DND-41 (cell line): ENCODE results near the gene AREL1.
A peak's percentile ranks its signal among the peaks of the same experiment; 100 is the strongest.
"Not testable (repeated sequence)": the region's sequence is repeated elsewhere in the genome, so short reads cannot be mapped to it uniquely, and the experiment has no call there.

Source experiments
- ATAC-seq: fragments of 200-7000 bp; cut with Tn5 transposase; 3 replicates; pipeline ENCODE4 v1.9.1; 2021; ENCODE audit warnings: low read depth; ENCODE audit not compliant: insufficient read depth
- DNase-seq: peaks from one replicate; pipeline ENCODE4 v3.0.0-alpha.2; 2020
- H2AFZ ChIP-seq: 2 replicates; pipeline ENCODE4 v1.6.0; 2012; ENCODE audit warnings: low read depth, low read length
- H3K27ac ChIP-seq: 2 replicates; pipeline ENCODE4 v1.5.1; 2012; ENCODE audit warnings: low read length, inconsistent platforms
- H3K27me3 ChIP-seq: fragments of 200-600 bp; sonication (generic); 2 replicates; pipeline ENCODE4 v1.6.0; 2012; ENCODE audit warnings: low read length, mild to moderate bottlenecking, inconsistent platforms; ENCODE audit not compliant: insufficient read depth, poor library complexity
- H3K36me3 ChIP-seq: 2 replicates; pipeline ENCODE4 v1.5.1; 2012; ENCODE audit warnings: low read length, inconsistent platforms; ENCODE audit not compliant: insufficient read depth
- H3K4me1 ChIP-seq: 2 replicates; pipeline ENCODE4 v1.5.1; 2012; ENCODE audit warnings: mild to moderate bottlenecking, low read length; ENCODE audit not compliant: insufficient read depth
- H3K4me2 ChIP-seq: 2 replicates; pipeline ENCODE4 v1.6.0; 2012; ENCODE audit warnings: mild to moderate bottlenecking, moderate library complexity, low read length, inconsistent platforms; ENCODE audit not compliant: insufficient read depth
- H3K4me3 ChIP-seq, 2 experiments: fragments of 200-600 bp in 1 of 2; shearing (Covaris generic) in 1 of 2; 2 replicates each; pipeline ENCODE4 v1.5.1; 2012 to 2016; ENCODE audit warnings: inconsistent platforms in 2 of 2, low read length in 2 of 2, mild to moderate bottlenecking in 2 of 2, low read depth in 1 of 2, moderate library complexity in 1 of 2
- H3K79me2 ChIP-seq: 2 replicates; pipeline ENCODE4 v1.6.0; 2012; ENCODE audit warnings: low read length, inconsistent platforms; ENCODE audit not compliant: insufficient read depth
- H3K9ac ChIP-seq: 2 replicates; pipeline ENCODE4 v1.6.0; 2012; ENCODE audit warnings: low read depth, mild to moderate bottlenecking, inconsistent platforms, low read length, moderate library complexity
- H3K9me3 ChIP-seq: 2 replicates; pipeline ENCODE4 v1.5.1; 2012; ENCODE audit warnings: low read length, moderate library complexity, mild to moderate bottlenecking, inconsistent platforms; ENCODE audit not compliant: insufficient read depth, severe bottlenecking
- H4K20me1 ChIP-seq: 2 replicates; pipeline ENCODE4 v1.6.0; 2012; ENCODE audit warnings: low read length; ENCODE audit not compliant: insufficient read depth
- CTCF ChIP-seq: IDR thresholded peaks from 2 replicates; pipeline ENCODE4 v1.5.1; 2012; ENCODE audit warnings: borderline replicate concordance, low read length, moderate library complexity, mild to moderate bottlenecking; ENCODE audit not compliant: poor library complexity, severe bottlenecking; ENCODE audit errors: extremely low read depth
- EZH2 ChIP-seq: IDR thresholded peaks from 3 replicates; pipeline ENCODE4 v1.6.1; 2012; ENCODE audit warnings: borderline replicate concordance, low read depth, mild to moderate bottlenecking, moderate library complexity, low read length, inconsistent platforms; ENCODE audit not compliant: severe bottlenecking

AREL1 gene, protein sequence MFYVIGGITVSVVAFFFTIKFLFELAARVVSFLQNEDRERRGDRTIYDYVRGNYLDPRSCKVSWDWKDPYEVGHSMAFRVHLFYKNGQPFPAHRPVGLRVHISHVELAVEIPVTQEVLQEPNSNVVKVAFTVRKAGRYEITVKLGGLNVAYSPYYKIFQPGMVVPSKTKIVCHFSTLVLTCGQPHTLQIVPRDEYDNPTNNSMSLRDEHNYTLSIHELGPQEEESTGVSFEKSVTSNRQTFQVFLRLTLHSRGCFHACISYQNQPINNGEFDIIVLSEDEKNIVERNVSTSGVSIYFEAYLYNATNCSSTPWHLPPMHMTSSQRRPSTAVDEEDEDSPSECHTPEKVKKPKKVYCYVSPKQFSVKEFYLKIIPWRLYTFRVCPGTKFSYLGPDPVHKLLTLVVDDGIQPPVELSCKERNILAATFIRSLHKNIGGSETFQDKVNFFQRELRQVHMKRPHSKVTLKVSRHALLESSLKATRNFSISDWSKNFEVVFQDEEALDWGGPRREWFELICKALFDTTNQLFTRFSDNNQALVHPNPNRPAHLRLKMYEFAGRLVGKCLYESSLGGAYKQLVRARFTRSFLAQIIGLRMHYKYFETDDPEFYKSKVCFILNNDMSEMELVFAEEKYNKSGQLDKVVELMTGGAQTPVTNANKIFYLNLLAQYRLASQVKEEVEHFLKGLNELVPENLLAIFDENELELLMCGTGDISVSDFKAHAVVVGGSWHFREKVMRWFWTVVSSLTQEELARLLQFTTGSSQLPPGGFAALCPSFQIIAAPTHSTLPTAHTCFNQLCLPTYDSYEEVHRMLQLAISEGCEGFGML

GRCh38 chr14:74712499-74713394 lies at the start of gene AREL1, which contains the start of gene FCF1:
TSS of gene AREL1 (minus strand) at chr14:74713080. CDS start at chr14:74685615, 27,465 bp downstream.
TSS of gene FCF1 (plus strand) at chr14:74713144. CDS start at chr14:74713198, 54 bp downstream.
- peak within 1 kb of the TSS; percentile 66 for H3K27ac ChIP-seq
- H3K9ac ChIP-seq = peak within 1 kb of the TSS; percentile 61
- H3K9me3 ChIP-seq = no peaks in the 10 kb centered on the region
- no peaks in the 10 kb centered on the region for H3K27me3 ChIP-seq
- peaks cover 3% of the 10 kb centered on the region; the same call in 1 of the 2 replicates for H4K20me1 ChIP-seq
- H3K36me3 ChIP-seq = peaks cover 27% of the 10 kb centered on the region
- peaks cover 38% of the 10 kb centered on the region for H3K4me1 ChIP-seq
- peak; percentile 85 for DNase-seq
- TF ChIP-seq EZH2 (no peak), CTCF (no peak)
- peak within 1 kb of the TSS; percentile 92 for H3K4me2 ChIP-seq
- H2AFZ ChIP-seq = peak within 1 kb of the TSS; percentile 87
- H3K4me3 ChIP-seq = peak within 1 kb of the TSS; percentile 68 to 76
- peak; percentile 97 for ATAC-seq
- H3K79me2 ChIP-seq = peaks cover 75% of the 10 kb centered on the region

DNA sequence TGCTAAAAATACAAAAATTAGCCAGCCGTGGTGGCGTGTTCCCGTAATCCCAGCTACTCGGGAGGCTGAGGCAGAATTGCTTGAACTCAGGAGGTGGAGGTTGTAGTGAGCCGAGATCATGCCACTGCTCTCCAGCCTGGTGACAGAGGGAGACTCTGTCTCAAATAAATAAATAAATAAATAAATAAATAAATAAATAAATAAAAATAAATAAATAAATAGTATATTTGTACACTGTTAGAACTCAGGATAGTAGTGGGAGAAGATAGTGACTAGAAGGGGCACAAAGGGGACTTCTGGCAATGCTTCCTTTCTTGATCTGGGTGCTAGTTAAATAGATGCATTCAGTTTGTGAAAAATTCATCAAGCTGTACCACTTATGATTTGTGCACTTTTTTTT lies 45.6 kb upstream of the AREL1 start:
- H3K4me1 ChIP-seq = peaks cover 11% of the 10 kb centered on the region
- H4K20me1 ChIP-seq, H3K9ac ChIP-seq, H3K36me3 ChIP-seq, H3K9me3 ChIP-seq, H3K4me2 ChIP-seq, H3K4me3 ChIP-seq, H3K27ac ChIP-seq, DNase-seq, H2AFZ ChIP-seq, H3K27me3 ChIP-seq, ATAC-seq: not testable (repeated sequence)
- peaks cover 12% of the 10 kb centered on the region for H3K79me2 ChIP-seq

DNA sequence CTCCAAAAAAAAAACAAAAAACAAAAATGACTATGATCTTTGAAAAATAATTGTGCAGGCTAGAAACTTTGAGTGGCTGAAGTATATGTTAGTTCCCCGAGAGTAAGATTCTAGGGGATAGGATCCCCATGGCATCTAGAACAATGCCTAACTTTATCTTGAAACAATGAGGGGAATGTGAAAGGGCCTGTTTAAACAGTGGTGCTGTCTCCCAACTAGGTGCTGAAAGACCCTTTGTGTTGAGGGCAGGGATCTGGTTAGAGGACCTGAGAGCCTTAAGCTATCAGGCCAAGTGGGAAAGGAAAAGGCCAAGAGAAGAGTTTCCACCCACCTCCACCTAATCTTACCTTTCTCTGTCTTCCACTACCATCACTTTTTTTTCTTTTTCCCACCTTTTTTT lies 43.4 kb upstream of the AREL1 start:
- no peaks in the 10 kb centered on the region for H3K4me1 ChIP-seq
- H3K4me2 ChIP-seq = no peak overlapping the region
- DNase-seq (no peak), ATAC-seq (no peak)
- peaks cover 8% of the 10 kb centered on the region for H3K9me3 ChIP-seq
- H3K27ac ChIP-seq = no peak overlapping the region
- H3K9ac ChIP-seq = no peak overlapping the region
- no peaks in the 10 kb centered on the region for H3K27me3 ChIP-seq
- TF ChIP-seq CTCF (no peak), EZH2 (no peak)
- no peaks in the 10 kb centered on the region for H3K79me2 ChIP-seq
- H3K4me3 ChIP-seq = no peak overlapping the region
- H3K36me3 ChIP-seq = no peaks in the 10 kb centered on the region
- H2AFZ ChIP-seq = no peak overlapping the region
- no peaks in the 10 kb centered on the region for H4K20me1 ChIP-seq
